ENCODE data around the gene PAFAH1B2. TPM values are rescaled to one million over a fixed set of nuclear protein-coding genes. Genes with fewer than 3 reads are reported as not detected.

PAFAH1B2 gene
- polyA plus RNA-seq, 1 donor from 2014 or later, result 85.9 TPM

- Histone ChIP-seq H3K27me3 (ENCODE audit: insufficient read depth, low read depth, low read length) (no peaks in the 10 kb centered on the region), H3F3A (ENCODE audit: insufficient read depth, low read length, poor library complexity, severe bottlenecking) (no peaks in the 10 kb centered on the region), H3K9me3 (ENCODE audit: low read length) (no peaks in the 10 kb centered on the region), H3K27ac (ENCODE audit: low read length) (no peak overlapping the region), H2AFZ (ENCODE audit: low read depth, low read length) (no peak overlapping the region), H3K79me2 (replicated peaks; ENCODE audit: insufficient read depth, low read length) (peaks cover 62% of the 10 kb centered on the region), H4K20me1 (ENCODE audit: insufficient read depth) (peaks cover 9% of the 10 kb centered on the region), H3K9me2 (ENCODE audit: insufficient read depth, low read length) (no peaks in the 10 kb centered on the region), H3K4me3 (ENCODE audit: low read length) (peak overlapping the region; percentile 88), H3K36me3 (ENCODE audit: insufficient read depth, low read length) (no peaks in the 10 kb centered on the region), H3K9ac (ENCODE audit: low read length) (no peak overlapping the region), H3K4me2 (ENCODE audit: low read length) (no peak overlapping the region)
- TF ChIP-seq EZH2 (IDR thresholded peaks at IDR 0.05; ENCODE audit: borderline replicate concordance, insufficient read depth, low read length, poor library complexity, severe bottlenecking) (no peak), EP300 (conservative IDR thresholded peaks at IDR 0.05; ENCODE audit: poor library complexity, severe bottlenecking) (no peak), CTCF (IDR thresholded peaks at IDR 0.05; ENCODE audit: poor library complexity, severe bottlenecking) (no peak)
Measured at GRCh38 chr11:117146521-117146920, 2.4 kb downstream of the PAFAH1B2 start.

- Histone ChIP-seq H3K9me3 (ENCODE audit: low read length) (no peaks in the 10 kb centered on the region), H4K20me1 (ENCODE audit: insufficient read depth) (peaks cover 5% of the 10 kb centered on the region), H3K27ac (ENCODE audit: low read length) (no peak overlapping the region), H3K27me3 (ENCODE audit: insufficient read depth, low read depth, low read length) (no peaks in the 10 kb centered on the region), H3F3A (ENCODE audit: insufficient read depth, low read length, poor library complexity, severe bottlenecking) (no peaks in the 10 kb centered on the region), H3K36me3 (ENCODE audit: insufficient read depth, low read length) (no peaks in the 10 kb centered on the region), H3K9me2 (ENCODE audit: insufficient read depth, low read length) (no peaks in the 10 kb centered on the region), H3K79me2 (replicated peaks; ENCODE audit: insufficient read depth, low read length) (peaks cover 83% of the 10 kb centered on the region), H3K4me3 (ENCODE audit: low read length) (no peak overlapping the region), H3K4me2 (ENCODE audit: low read length) (no peak overlapping the region), H2AFZ (ENCODE audit: low read depth, low read length) (no peak overlapping the region), H3K9ac (ENCODE audit: low read length) (no peak overlapping the region)
- TF ChIP-seq CTCF (IDR thresholded peaks at IDR 0.05; ENCODE audit: poor library complexity, severe bottlenecking), result no peak
- TF ChIP-seq RAD21 (conservative IDR thresholded peaks at IDR 0.05), result no peak
- no peak for TF ChIP-seq POLR2AphosphoS5 (IDR thresholded peaks at IDR 0.05)
- no peak for TF ChIP-seq SMC3 (conservative IDR thresholded peaks at IDR 0.05; ENCODE audit: poor library complexity)
- no peak for TF ChIP-seq EZH2 (IDR thresholded peaks at IDR 0.05; ENCODE audit: borderline replicate concordance, insufficient read depth, low read length, poor library complexity, severe bottlenecking)
- TF ChIP-seq MXI1 (conservative IDR thresholded peaks at IDR 0.05; ENCODE audit: poor library complexity, severe bottlenecking), result no peak
- TF ChIP-seq, protein P1, sequence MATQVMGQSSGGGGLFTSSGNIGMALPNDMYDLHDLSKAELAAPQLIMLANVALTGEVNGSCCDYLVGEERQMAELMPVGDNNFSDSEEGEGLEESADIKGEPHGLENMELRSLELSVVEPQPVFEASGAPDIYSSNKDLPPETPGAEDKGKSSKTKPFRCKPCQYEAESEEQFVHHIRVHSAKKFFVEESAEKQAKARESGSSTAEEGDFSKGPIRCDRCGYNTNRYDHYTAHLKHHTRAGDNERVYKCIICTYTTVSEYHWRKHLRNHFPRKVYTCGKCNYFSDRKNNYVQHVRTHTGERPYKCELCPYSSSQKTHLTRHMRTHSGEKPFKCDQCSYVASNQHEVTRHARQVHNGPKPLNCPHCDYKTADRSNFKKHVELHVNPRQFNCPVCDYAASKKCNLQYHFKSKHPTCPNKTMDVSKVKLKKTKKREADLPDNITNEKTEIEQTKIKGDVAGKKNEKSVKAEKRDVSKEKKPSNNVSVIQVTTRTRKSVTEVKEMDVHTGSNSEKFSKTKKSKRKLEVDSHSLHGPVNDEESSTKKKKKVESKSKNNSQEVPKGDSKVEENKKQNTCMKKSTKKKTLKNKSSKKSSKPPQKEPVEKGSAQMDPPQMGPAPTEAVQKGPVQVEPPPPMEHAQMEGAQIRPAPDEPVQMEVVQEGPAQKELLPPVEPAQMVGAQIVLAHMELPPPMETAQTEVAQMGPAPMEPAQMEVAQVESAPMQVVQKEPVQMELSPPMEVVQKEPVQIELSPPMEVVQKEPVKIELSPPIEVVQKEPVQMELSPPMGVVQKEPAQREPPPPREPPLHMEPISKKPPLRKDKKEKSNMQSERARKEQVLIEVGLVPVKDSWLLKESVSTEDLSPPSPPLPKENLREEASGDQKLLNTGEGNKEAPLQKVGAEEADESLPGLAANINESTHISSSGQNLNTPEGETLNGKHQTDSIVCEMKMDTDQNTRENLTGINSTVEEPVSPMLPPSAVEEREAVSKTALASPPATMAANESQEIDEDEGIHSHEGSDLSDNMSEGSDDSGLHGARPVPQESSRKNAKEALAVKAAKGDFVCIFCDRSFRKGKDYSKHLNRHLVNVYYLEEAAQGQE (IDR thresholded peaks at IDR 0.05; ENCODE audit: borderline replicate concordance), result no peak
- TF ChIP-seq TAF1 (IDR thresholded peaks at IDR 0.05; ENCODE audit: low read depth), result no peak
- TF ChIP-seq EP300 (conservative IDR thresholded peaks at IDR 0.05; ENCODE audit: poor library complexity, severe bottlenecking), result no peak
Measured at GRCh38 chr11:117152066-117152465, 8.0 kb downstream of the PAFAH1B2 start.
